HG02970 (cell line): ENCODE data around the gene TAF3.
"Not testable (repeated sequence)": the region's sequence is repeated elsewhere in the genome, so short reads cannot be mapped to it uniquely, and the experiment has no call there.

ENCODE experiments used
- ATAC-seq: cut with Tn5 transposase; IDR thresholded peaks from one replicate; pipeline ENCODE4 v1.9.1; 2021; ENCODE audit warnings: mild to moderate bottlenecking, moderate library complexity, moderate number of reproducible peaks; ENCODE audit not compliant: unreplicated experiment, low FRiP score

The TAF3 gene

DNA sequence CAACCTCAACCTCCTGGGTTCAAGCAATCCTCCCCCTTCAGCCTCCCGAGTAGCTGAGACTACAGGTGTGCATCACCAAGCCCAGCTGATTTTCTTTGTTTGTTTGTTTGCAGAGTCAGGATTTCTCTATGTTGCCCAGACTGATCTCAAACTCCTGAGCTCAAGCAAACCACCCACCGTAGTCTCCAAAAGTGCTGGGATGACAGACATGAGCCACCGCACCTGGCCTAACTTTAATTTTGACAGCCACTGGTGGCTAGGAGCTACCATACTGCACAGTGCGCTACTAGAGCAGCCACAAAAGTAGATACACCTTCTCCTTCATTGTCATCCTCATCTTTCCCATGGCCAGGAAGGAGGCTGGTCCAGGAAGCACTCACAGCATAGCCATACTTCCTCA lies 205.0 kb downstream of the TAF3 start:
- no peak for ATAC-seq

DNA sequence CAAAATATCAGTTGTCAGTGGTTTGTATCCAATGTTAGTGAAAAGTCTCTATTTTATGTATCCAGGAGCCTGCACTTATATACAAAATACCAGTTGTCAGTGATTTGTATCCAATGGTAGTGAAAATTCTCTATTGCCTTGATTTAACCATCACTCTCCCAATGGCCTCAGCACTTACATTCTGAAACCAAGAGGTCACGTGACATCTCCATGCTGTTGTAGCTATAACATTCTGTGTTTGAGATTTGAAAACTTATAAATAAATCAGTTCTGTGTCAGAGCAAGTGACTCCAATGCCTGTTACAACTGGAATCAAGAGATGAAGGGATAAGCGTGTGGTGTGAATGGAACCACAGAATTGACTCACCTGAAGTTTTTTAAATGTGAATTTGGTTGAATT lies 205.5 kb downstream of the TAF3 start:
- no peak for ATAC-seq

DNA sequence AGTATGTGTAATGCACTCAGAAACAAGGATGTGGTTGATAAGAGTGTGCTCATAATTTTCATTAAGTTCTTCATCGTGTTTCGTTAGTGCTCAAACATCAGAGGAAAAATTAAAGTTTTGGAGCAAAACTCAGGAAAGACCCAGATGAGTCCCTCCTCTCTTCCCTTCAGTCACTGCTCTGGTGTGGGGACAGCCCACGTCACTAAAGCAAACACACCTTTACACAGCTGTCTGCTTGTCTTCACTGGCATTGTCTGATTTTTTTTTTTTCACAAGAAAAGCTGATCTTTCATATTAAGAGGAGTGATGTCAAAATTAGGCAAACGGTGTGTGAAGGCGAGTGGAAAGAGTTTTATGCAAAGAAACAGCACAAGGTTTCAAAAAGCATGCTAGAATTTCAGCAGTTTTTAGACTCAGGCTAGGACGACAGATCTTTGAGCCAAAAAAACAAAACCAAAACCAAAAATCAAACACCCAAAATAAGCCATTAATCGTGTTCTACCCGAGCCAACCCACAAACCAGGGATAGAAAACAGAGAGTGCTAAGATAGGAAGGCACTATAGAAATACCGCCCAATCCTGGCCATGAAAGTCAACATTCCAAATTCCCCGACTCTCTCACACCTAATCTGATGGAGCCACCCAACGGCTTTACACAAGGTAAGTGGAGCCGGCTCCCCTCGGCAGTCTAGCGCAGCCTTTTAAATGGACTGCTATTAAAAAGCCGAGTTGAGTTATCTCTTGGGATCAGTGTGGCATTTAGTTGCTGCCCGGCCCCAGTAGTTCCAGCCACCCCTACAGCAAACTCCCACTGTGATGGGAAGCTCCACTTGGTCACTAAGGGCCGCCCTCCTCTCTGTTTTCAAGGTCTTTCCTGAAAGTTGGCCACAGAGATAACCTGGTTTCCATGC lies 208.3 kb downstream of the TAF3 start:
- no peak for ATAC-seq

DNA sequence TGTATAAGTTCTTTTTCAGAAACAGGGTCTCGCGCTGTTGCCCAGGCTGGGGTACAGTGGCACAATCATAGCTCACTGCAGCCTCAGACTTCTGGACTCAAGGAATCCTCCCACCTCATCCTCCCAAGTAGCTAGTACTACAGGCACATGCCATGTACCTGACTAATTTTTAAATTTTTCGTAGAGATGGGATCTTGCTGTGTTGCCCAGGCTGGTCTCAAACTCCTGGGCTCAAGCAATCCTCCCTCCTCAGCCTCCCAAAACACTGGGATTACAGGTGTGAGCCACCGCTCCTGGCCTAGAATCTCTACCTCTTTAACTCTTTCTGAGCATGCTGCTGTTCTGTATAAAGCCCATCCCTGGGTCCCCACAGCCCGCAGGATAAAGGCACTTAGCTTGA lies 212.9 kb downstream of the TAF3 start:
- ATAC-seq: not testable (repeated sequence)

DNA sequence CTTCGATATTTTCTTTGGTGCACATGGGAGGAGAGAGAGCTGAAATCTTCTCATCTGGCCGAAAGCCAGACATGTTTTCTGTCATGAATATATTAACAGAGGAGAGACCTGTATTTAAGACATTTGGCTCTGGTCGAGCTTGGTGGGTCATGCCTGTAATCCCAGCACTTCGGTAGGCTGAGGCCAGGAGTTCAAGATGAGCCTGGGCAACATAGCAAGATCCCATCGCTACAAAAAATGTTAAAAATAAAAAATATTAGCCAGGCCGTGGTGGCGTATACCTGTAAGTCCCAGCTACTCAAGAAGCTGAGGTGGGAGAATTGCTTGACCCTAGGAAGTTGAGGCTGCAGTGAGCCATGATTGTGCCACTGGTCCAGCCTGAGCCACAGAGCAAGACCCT lies 214.3 kb downstream of the TAF3 start:
- ATAC-seq: no peak

DNA sequence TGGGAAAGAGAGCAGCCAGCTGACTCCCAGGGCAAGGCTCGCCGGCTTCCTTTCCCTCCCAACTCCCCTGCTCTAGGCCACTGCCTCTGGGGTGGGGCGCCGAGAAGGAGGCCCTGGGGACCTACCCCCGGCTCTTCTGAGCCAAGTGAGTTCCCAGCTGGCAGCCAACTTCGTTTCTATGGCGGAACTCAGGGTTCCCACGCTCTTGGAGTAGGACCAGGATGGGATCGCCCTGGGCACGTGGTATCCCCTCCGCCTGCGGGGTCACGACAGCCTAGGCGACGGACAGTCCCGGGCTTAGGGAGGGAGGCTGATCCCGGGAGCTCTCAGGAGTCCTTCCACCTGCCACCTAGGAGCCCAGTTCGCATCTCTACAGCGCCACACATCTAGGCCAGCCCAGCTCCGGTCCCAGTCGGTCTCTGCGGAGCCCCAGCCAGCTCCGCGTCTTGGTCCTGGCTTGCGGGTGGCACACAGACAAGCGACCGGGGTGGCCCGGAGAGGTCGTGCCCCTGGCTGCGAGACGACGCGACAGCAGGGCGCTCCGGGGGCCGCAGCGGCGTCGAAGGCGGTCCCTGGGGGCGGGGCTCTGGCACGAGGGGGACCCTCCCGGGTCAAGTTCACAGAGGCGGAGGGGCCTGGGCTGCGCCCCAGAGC lies 215.6 kb downstream of the TAF3 start:
- ATAC-seq: no peak

DNA sequence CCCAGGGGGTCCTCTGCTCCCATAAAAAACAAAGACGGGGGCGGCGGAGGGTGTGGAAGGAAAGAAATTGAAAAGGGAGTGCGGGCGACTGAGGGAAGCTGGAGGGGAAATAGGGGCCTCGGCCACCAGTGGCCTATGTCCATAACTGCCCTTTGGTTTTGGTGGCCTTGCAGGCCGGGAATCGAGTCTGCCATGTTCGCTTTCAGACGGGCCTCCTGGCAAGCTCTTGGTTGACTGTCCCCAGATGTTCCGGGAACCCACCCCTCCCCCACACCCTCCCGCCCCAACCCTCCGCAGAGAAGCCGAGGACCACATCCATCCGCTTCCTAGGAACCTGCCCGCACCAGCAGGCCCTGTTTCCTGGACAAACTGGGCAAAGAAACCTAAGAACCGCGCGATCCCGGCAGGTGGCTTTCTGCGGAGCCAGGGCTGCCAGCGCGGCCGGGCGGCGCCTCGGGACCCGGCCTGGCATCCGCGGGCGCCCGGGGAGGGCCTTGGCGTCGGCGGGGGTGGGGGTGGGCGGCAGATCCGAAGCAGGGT lies 216.2 kb downstream of the TAF3 start:
- no peak for ATAC-seq

DNA sequence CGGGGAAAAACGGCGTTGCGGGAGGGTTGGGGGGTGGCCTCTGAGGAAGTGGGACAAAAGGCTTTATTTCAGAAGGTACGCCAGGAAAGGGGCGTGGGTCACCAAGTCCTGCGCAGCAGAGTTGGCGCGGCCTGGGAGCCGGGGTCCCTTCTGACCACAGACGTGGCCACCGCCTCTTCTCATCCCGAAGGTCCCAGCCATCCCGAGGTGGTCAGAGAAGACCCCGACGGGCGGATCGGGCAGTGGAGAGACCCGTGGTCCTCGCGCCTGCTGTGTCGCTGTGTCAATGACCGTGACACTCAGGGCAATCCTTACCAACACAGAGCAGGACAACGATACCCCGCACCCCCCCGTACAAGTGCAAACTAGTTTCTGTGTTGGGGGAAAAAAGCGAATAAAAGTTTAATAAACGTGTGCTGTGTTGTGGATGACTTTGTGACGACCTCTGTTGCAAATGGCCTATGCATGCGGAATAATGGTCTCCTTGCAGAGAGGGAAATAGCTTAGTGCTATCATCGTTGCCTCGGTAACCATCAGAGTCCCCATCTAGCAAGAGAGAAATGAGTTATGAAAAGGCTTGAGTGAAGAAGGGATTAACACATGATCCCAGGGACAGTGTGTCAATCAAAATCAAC lies 216.8 kb downstream of the TAF3 start:
- ATAC-seq: no peak

DNA sequence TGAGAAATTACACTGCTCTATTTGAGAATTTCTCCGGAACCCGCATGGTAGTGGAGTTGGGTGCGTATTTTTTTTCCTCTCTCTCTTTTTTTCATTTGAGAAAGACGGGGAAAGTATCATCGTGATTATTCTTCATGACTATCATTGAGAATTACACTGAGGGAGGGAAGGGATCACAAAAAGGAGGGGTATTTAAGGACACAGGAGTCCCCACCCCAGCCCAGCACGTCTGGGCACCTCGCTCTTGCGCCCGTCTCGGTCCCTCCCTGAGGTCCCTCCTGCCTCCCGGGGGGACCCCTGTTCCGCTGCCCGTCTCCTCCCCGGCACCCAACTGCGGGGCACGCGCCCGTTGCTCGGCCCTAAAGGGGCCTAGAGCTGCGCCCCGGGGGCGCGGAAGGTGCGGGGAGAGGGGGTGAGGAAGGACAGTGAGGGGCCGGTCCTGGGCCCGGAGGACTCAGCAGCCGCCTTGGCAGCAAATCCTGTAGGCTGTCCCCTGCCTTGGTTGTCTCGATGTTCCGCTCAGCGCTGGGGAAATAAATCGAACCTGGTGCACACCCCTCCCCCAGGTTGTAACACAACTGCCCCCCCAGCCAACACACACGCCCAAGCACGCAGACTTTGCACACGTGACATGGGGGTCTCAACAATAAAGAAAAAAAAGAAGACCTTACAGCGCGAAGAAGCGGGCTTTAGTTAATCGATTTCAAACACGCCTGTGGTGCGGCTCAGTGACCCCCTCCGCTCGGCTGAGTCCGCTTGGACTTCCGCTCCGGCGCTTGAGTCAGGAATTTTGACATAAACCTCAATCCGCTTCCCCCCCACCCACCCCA lies 217.6 kb downstream of the TAF3 start:
- no peak for ATAC-seq

DNA sequence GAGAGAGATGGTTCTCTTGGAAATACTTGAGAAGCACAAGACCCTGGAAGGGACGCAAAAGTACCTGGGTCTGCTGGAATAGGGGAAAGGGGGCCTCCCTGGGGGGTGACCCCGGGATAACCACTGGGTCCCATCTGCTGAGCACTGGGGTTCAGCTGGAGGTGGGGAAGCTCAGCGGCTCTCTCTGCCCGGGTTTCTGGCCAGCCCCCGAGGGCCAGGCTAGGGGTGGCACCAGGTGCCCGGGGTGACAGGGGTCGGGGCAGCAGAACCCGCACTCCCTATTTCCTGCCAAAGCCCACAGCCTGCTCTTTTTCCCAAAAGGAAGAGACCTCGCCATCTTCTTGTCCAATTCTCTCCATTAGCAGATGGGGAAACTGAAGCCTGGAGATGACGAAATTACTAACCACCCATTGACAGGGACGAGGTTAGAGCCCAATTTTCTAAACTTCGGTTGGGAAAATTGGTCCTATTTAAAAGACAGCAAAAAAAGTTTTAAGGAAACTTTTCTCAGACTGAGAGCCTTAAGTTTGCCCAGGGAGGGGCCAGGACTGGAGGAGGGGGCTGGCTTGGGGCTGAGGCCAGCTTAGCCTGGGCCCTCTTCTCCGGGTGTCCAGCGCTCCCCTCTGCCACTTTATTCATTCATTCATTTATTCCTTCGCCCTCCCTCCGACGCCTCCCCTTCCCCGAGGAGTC lies 218.3 kb downstream of the TAF3 start:
- no peak for ATAC-seq

DNA sequence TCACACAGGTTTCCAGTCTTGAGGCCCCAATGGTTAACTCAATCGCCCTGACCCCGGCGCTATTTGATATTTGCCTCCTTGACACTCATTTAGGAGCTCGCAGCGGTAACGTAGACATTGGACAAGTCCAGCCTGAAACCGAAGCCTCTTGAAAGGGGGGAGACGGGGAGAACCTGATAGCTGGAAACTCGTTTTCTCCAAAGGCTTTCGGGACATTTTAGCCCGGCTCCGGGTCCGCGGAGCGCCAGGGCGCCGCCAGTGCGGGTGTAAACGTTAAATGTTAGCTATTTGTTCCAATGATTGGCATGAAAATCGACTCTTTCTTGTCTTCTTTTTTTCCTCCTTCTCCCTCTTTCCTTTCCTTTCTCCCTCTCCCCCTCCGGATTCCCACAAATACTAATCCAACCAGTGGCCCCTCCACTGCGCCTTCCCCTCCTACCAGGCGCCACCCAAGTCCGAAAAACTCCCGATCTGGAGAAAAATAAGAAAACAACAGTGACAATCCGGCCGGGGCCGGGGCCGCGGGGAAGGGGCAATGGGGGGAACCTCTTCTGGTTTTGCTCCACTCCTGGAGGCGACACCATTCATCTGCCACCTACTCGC lies 219.0 kb downstream of the TAF3 start:
- ATAC-seq: no peak

DNA sequence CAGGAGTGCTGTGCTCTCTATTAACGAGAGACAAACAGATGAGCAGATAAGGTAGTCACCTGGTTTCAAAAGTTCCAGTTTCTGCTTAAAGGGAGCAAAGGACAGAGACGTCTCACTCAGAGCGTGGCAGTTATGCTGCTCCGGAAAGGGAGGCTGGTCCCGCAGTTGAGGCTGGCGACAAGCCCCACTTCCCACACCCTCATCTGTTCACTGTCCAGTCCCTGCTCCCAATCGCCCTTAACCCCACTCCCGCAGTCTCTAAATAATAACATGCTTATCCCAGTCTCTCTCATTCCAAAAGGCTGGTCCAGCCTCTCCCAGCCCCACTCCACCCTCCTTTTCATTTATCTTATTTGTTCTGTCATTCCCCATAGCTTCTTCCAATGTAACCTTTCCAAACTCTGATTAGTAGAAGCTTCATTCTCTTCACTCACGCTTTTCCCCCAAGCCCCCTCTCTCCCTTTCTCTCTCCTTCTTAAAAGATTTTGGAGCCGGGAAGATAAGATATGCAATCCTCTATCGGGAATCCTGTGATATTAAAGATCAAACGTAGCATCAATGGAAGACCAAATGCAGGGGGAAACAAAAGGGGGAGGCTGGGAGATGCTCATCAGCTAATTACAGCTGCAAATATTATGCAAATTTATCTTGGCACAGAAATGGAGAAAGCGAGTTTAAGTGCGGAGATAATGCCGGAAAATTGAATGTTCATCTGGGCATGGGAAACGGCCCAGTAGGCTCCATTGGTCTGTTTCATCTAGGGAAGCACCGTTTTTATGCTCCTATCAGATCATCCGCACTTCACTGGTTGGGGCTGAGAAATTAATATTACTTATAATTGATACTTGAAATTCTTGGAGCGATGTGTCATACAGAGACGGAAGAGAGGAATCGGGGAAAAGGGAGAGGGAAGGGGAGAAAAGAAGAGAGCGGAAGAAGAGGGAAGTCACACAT lies 219.9 kb downstream of the TAF3 start:
- no peak for ATAC-seq

DNA sequence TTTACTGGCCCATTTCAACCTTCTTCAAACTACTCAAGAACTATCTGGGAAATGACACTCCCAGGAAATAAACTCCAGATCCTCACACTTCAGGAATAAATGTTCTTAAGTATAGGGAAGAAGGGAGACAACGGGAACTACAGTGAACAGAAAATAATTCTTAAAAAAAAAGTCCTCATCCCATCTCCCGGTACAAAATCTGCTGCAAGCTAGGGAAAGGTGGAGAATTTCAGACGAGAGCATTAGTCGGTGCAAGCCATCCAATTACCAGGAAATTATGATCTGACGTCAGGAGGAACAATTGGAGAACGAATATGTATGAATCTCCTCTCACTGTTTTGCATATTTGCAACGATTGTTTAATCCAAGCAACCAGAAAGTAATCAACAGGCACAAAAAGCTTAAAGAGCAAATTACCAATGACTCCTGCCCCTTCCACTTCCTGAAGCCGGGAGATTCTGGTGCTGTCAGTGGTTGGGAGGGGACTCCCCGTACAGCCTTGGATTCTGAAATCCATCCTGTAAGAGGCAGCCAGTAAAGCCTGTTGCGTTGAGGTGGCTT lies 221.1 kb downstream of the TAF3 start:
- ATAC-seq: no peak

DNA sequence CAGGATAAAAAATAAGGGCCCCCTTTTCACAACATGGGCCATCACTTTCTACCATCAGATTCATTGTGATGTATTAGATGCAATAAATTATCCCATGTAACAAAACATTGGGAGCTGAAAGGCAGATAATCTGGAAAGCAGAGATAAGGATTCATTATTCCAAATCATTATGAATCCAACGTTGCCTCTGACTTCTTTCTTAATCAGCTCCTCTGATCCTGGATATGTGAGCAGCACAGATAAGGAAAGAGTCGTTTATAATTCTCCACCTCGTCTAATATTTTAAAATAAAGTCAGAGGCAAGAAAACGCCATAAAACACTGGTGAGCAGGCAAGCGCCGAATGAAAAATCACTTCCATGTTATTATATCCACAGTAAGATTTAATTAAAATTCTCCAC lies 222.3 kb downstream of the TAF3 start:
- ATAC-seq: no peak

DNA sequence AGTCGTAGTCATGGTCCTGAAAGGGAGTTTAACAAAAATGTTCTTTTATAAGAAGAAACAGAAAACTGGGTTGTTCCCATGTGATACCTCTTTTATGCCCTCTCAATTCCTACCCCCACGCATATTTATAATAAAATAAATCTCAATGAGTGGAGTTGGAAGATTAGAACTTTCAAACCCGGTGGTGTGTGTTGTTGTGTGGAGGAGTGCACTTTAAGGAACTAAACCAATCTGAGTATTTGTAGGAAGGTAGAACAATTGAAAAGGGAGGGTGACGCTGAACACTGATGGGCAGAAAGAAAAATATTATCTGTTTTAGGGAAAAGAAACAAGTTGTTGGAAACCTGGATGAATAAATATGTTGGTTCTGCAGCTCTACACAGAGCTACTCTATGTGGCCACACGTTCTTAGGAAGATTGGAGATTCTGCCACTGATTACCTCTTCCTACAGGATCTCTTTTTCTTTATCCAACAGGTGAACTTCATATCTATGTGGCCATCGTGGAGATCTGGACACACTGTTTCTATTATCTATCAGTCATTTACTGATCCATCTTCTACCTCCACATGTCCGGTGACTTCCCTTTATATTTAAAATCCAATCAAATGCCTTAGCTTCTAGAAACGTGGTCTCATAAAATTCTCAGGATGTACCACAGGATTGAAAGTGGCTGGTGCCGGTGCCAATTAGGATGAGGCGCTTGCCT lies 223.1 kb downstream of the TAF3 start:
- no peak for ATAC-seq

DNA sequence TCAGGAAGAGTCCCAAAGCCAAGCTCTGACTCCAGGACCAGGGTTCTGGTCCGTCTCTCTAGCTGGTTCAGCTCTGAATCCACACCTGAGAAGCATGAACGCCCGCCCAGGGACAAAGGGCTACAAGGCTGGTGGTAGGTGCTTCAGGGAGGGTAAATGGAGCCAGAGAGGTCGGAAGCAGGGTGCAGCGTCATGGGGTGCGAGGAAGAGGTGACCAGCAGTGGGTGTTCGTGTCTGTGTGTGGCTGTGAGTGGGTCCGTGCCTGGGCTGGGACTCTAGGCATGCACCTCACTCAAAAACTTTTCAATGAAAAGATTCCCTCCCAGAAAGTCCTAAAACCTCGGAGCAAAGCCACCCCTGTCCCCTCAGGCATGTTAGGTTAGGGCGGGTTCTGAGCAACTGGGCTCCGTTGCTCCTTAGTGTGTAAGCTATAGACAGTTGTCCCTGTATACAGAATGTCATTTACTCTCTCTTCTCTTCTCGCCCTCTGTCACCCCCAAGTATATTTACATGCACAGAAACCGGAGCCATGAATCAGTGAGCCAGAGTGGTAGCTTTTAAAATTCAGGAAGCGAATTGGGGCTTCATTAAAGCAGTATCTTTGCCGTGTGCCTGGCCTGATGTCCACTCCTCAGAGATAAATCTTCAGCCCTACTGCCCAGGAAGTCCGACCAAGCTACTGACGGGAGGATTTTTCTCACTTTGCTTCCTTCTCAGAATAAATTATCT lies 223.9 kb downstream of the TAF3 start:
- ATAC-seq: no peak
